ENCODE results near the gene ATP10D.

DNA sequence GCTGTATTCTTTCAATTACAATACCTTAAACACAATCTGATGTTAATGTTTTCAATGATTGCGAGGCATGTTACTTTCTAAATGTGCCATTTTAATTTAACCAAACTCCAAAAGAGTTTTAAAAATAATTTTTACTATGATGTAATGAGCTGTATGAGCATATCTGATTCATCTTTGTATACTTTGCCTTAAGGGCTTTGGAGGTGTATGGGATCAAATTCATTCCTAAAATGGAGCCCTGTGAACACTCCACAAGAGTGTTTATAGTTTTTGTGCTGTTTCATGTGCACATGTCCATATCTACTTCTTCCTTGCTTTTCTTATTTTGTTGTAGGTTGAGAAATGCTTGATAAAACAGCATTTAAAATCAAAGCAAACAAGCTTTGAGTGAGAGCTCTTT, 82.4 kb downstream of the ATP10D start:
- no peak for TF ChIP-seq POLR2A (IDR thresholded peaks at IDR 0.05)
- TF ChIP-seq, protein P1, sequence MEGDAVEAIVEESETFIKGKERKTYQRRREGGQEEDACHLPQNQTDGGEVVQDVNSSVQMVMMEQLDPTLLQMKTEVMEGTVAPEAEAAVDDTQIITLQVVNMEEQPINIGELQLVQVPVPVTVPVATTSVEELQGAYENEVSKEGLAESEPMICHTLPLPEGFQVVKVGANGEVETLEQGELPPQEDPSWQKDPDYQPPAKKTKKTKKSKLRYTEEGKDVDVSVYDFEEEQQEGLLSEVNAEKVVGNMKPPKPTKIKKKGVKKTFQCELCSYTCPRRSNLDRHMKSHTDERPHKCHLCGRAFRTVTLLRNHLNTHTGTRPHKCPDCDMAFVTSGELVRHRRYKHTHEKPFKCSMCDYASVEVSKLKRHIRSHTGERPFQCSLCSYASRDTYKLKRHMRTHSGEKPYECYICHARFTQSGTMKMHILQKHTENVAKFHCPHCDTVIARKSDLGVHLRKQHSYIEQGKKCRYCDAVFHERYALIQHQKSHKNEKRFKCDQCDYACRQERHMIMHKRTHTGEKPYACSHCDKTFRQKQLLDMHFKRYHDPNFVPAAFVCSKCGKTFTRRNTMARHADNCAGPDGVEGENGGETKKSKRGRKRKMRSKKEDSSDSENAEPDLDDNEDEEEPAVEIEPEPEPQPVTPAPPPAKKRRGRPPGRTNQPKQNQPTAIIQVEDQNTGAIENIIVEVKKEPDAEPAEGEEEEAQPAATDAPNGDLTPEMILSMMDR (IDR thresholded peaks at IDR 0.05), result no peak

Measured in lower leg skin (tissue), 3 donors.